ENCODE data around the gene C4B. TPM values are rescaled to one million over a fixed set of nuclear protein-coding genes. Genes with fewer than 3 reads are reported as not detected.

Gene C4B
- total RNA-seq, 1 donor from 2014 or later, result 3.2 TPM

DNA sequence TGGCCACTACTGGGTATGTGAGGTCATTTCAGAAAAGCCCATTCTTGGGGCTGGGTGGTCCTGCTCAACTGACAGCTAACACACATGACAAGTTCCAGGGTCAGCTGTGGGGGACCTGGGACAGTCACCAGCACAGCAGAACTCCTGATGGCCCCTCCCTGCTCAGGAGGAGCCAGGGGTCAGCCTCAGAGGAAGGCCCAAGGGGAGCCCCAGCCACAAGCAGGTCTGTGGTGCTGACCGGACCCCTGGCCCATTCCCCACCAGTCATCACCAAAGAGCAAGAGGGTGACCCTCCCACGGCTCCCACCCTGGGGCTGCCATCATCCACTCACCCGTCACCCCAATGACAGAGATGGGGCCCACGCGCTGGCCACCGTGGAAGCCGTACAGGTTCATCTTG is 41.7 kb downstream of the C4B start:
- H3K9ac ChIP-seq (ENCODE audit: low read length), result no peak overlapping the region
- H3K27me3 ChIP-seq (ENCODE audit: insufficient read depth, low read length), result peaks cover 16% of the 10 kb centered on the region
- no peaks in the 10 kb centered on the region for H3K36me3 ChIP-seq (ENCODE audit: insufficient read depth, low read length)
- H3K27ac Mint-ChIP-seq (ENCODE audit: unreplicated experiment), result no peak overlapping the region
- no peak for DNase-seq (ENCODE audit: low read depth)
- no peak overlapping the region for H2AFZ ChIP-seq (ENCODE audit: low read depth, low read length)
- H3K4me1 Mint-ChIP-seq (ENCODE audit: low read depth, unreplicated experiment), result no peaks in the 10 kb centered on the region
- peaks cover 69% of the 10 kb centered on the region for H3K27me3 Mint-ChIP-seq (ENCODE audit: low read depth, unreplicated experiment)
- H3K79me2 ChIP-seq (ENCODE audit: insufficient read depth, low read length), result no peaks in the 10 kb centered on the region
- no peak overlapping the region for H3K27ac ChIP-seq (ENCODE audit: low read depth, low read length)
- no peak overlapping the region for H3K4me3 ChIP-seq (ENCODE audit: insufficient read depth, low read depth, low read length)
- H3K9me3 ChIP-seq (ENCODE audit: insufficient read depth, low read depth, low read length), result no peaks in the 10 kb centered on the region
- peaks cover 7% of the 10 kb centered on the region for H3K36me3 Mint-ChIP-seq (ENCODE audit: low read depth, unreplicated experiment)
- no peak for FAIRE-seq
- H3K4me2 ChIP-seq (ENCODE audit: low read length), result no peak overlapping the region
- peaks cover 6% of the 10 kb centered on the region for H3K4me1 ChIP-seq (ENCODE audit: insufficient read depth, low read length)
- no peaks in the 10 kb centered on the region for H3K9me3 Mint-ChIP-seq (ENCODE audit: unreplicated experiment)
- H4K20me1 ChIP-seq (ENCODE audit: insufficient read depth, low read length), result no peaks in the 10 kb centered on the region
- TF ChIP-seq, protein P1, sequence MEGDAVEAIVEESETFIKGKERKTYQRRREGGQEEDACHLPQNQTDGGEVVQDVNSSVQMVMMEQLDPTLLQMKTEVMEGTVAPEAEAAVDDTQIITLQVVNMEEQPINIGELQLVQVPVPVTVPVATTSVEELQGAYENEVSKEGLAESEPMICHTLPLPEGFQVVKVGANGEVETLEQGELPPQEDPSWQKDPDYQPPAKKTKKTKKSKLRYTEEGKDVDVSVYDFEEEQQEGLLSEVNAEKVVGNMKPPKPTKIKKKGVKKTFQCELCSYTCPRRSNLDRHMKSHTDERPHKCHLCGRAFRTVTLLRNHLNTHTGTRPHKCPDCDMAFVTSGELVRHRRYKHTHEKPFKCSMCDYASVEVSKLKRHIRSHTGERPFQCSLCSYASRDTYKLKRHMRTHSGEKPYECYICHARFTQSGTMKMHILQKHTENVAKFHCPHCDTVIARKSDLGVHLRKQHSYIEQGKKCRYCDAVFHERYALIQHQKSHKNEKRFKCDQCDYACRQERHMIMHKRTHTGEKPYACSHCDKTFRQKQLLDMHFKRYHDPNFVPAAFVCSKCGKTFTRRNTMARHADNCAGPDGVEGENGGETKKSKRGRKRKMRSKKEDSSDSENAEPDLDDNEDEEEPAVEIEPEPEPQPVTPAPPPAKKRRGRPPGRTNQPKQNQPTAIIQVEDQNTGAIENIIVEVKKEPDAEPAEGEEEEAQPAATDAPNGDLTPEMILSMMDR (IDR thresholded peaks at IDR 0.05; ENCODE audit: insufficient read depth, low read depth, low read length), result no peak
- no peak for TF ChIP-seq EZH2 (IDR thresholded peaks at IDR 0.05; ENCODE audit: insufficient read depth, low read length)
- H3K4me3 Mint-ChIP-seq (ENCODE audit: unreplicated experiment), result no peak overlapping the region

DNA sequence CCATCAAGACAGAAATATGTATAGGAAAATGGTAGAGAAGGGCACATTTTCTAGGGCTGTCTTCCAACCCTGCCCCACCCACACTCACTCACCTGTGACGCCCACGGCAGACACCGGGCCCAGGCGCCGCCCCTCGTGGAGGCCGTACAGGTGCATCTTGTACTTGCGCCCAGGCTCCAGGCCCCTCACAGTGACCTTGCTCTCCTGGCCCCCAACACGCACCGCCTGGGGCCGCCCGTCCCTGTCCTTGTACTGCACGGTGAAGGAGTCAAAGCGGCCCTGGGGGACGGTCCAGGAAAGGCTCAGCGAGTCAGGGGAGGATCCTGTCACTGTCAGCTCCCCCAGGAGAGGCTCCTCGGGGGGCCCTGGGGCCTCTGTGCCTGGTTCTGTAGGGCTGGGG is 43.4 kb downstream of the C4B start:
- peak overlapping the region; percentile 9 for H3K4me2 ChIP-seq (ENCODE audit: low read length)
- H3K79me2 ChIP-seq (ENCODE audit: insufficient read depth, low read length), result no peaks in the 10 kb centered on the region
- H4K20me1 ChIP-seq (ENCODE audit: insufficient read depth, low read length), result no peaks in the 10 kb centered on the region
- H2AFZ ChIP-seq (ENCODE audit: low read depth, low read length), result no peak overlapping the region
- H3K9ac ChIP-seq (ENCODE audit: low read length), result no peak overlapping the region
- Mint-ChIP-seq H3K27ac (ENCODE audit: unreplicated experiment) (no peak overlapping the region), H3K4me3 (ENCODE audit: unreplicated experiment) (no peak overlapping the region), H3K36me3 (ENCODE audit: low read depth, unreplicated experiment) (peaks cover 7% of the 10 kb centered on the region), H3K9me3 (ENCODE audit: unreplicated experiment) (no peaks in the 10 kb centered on the region), H3K27me3 (ENCODE audit: low read depth, unreplicated experiment) (peaks cover 66% of the 10 kb centered on the region), H3K4me1 (ENCODE audit: low read depth, unreplicated experiment) (no peaks in the 10 kb centered on the region)
- peaks cover 6% of the 10 kb centered on the region for H3K4me1 ChIP-seq (ENCODE audit: insufficient read depth, low read length)
- H3K9me3 ChIP-seq (ENCODE audit: insufficient read depth, low read depth, low read length), result no peaks in the 10 kb centered on the region
- no peak overlapping the region for H3K27ac ChIP-seq (ENCODE audit: low read depth, low read length)
- H3K4me3 ChIP-seq (ENCODE audit: insufficient read depth, low read depth, low read length), result no peak overlapping the region
- FAIRE-seq (no peak), DNase-seq (ENCODE audit: low read depth) (no peak)
- H3K36me3 ChIP-seq (ENCODE audit: insufficient read depth, low read length), result no peaks in the 10 kb centered on the region
- TF ChIP-seq EZH2 (IDR thresholded peaks at IDR 0.05; ENCODE audit: insufficient read depth, low read length), result no peak
- TF ChIP-seq, protein P1 (IDR thresholded peaks at IDR 0.05; ENCODE audit: insufficient read depth, low read depth, low read length), result no peak
- H3K27me3 ChIP-seq (ENCODE audit: insufficient read depth, low read length), result peaks cover 12% of the 10 kb centered on the region

DNA sequence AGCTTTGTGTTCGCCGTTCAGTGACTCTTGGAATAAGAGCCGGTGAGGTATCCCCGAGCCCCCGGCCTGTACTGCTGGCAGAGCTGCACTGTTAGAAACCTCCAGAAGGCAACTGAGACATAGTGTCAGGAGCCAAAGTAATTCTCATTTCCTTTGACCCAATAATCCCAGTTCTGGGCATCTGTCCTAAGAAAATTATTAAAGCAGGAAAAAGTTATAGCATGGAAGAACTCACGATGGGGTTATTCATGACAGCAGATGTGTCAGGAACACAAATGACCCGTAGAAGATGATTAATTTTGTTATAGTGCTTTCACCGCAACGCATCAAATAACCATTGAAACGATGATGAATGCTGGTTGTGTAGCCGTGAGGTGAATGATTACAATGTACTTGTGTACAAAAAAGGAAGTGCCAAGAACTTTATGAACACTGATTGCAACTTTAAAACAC is 43.9 kb downstream of the C4B start:
- Histone ChIP-seq H3K9ac (ENCODE audit: low read length) (no peak overlapping the region), H3K36me3 (ENCODE audit: insufficient read depth, low read length) (no peaks in the 10 kb centered on the region), H3K27ac (ENCODE audit: low read depth, low read length) (no peak overlapping the region), H4K20me1 (ENCODE audit: insufficient read depth, low read length) (no peaks in the 10 kb centered on the region), H3K9me3 (ENCODE audit: insufficient read depth, low read depth, low read length) (no peaks in the 10 kb centered on the region), H3K27me3 (ENCODE audit: insufficient read depth, low read length) (peaks cover 12% of the 10 kb centered on the region), H2AFZ (ENCODE audit: low read depth, low read length) (no peak overlapping the region), H3K4me3 (ENCODE audit: insufficient read depth, low read depth, low read length) (no peak overlapping the region), H3K4me2 (ENCODE audit: low read length) (peak overlapping the region; percentile 9), H3K4me1 (ENCODE audit: insufficient read depth, low read length) (peaks cover 6% of the 10 kb centered on the region), H3K79me2 (ENCODE audit: insufficient read depth, low read length) (no peaks in the 10 kb centered on the region)
- no peak overlapping the region for H3K27ac Mint-ChIP-seq (ENCODE audit: unreplicated experiment)
- peaks cover 7% of the 10 kb centered on the region for H3K36me3 Mint-ChIP-seq (ENCODE audit: low read depth, unreplicated experiment)
- no peak for TF ChIP-seq EZH2 (IDR thresholded peaks at IDR 0.05; ENCODE audit: insufficient read depth, low read length)
- TF ChIP-seq, protein P1 (IDR thresholded peaks at IDR 0.05; ENCODE audit: insufficient read depth, low read depth, low read length), result no peak
- no peak overlapping the region for H3K4me3 Mint-ChIP-seq (ENCODE audit: unreplicated experiment)
- no peaks in the 10 kb centered on the region for H3K4me1 Mint-ChIP-seq (ENCODE audit: low read depth, unreplicated experiment)
- FAIRE-seq (no peak), DNase-seq (ENCODE audit: low read depth) (peak; percentile 53)
- no peaks in the 10 kb centered on the region for H3K9me3 Mint-ChIP-seq (ENCODE audit: unreplicated experiment)
- peaks cover 72% of the 10 kb centered on the region for H3K27me3 Mint-ChIP-seq (ENCODE audit: low read depth, unreplicated experiment)

Data from astrocyte (in vitro differentiated cells and primary cell).